Neural crest cell (in vitro differentiated cells): ENCODE measurements around the gene DNTTIP2. TPM values are rescaled to one million over a fixed set of nuclear protein-coding genes. Genes with fewer than 3 reads are reported as not detected.
"Not testable (repeated sequence)": the region's sequence is repeated elsewhere in the genome, so short reads cannot be mapped to it uniquely, and the experiment has no call there.

Experiments
- DNase-seq: peaks from one replicate; pipeline ENCODE4 v3.0.0; 2021; ENCODE audit warnings: low read depth, mixed read lengths, low spot score
- H3K27ac Mint-ChIP-seq: one replicate; pipeline ENCODE4 v1.8.0; 2021; ENCODE audit warnings: mild to moderate bottlenecking, mixed read lengths; ENCODE audit not compliant: unreplicated experiment
- H3K27me3 Mint-ChIP-seq: 2 replicates; pipeline ENCODE4 v1.8.0; 2021; ENCODE audit warnings: low read depth, mild to moderate bottlenecking, mixed read lengths
- H3K36me3 Mint-ChIP-seq: 2 replicates; pipeline ENCODE4 v1.8.0; 2021; ENCODE audit warnings: low read depth, mild to moderate bottlenecking, mixed read lengths
- H3K4me1 Mint-ChIP-seq: 2 replicates; pipeline ENCODE4 v1.8.0; 2021; ENCODE audit warnings: mixed read lengths
- H3K4me3 Mint-ChIP-seq: one replicate; pipeline ENCODE4 v1.8.0; 2021; ENCODE audit warnings: mild to moderate bottlenecking, mixed read lengths
- H3K9me3 Mint-ChIP-seq: 2 replicates; pipeline ENCODE4 v1.8.0; 2021; ENCODE audit warnings: mixed read lengths
- CTCF ChIP-seq: fragments of 200-600 bp; sonication (generic); conservative IDR thresholded peaks from 2 replicates; pipeline ENCODE4 v1.5.0; 2021; ENCODE audit warnings: antibody characterized with exemption, mild to moderate bottlenecking
- total RNA-seq: library from RNA; stranded (reverse); gene quantifications from 2 replicates; pipeline ENCODE4 v1.2.1, GENCODE V29; 2021

Gene DNTTIP2
- total RNA-seq, 1 donor from 2014 or later, result 65.0 TPM

- no peak for DNase-seq
- Mint-ChIP-seq H3K4me1 (peaks cover 25% of the 10 kb centered on the region), H3K9me3 (no peaks in the 10 kb centered on the region), H3K27me3 (no peaks in the 10 kb centered on the region), H3K27ac (no peak overlapping the region), H3K36me3 (peaks cover 13% of the 10 kb centered on the region), H3K4me3 (peak overlapping the region; percentile 38)
- peak; percentile 81 for TF ChIP-seq CTCF
Observed at GRCh38 chr1:93874025-93874651, 4.9 kb downstream of the DNTTIP2 start.

- Mint-ChIP-seq H3K9me3 (no peaks in the 10 kb centered on the region), H3K36me3 (peaks cover 19% of the 10 kb centered on the region), H3K4me1 (peaks cover 9% of the 10 kb centered on the region), H3K27ac (no peak overlapping the region), H3K4me3 (no peak overlapping the region), H3K27me3 (no peaks in the 10 kb centered on the region)
- TF ChIP-seq CTCF, result no peak
- DNase-seq, result no peak
Observed at GRCh38 chr1:93871366-93871765, 7.6 kb downstream of the DNTTIP2 start.

GRCh38 chr1:93869653-93870052 lies 9.4 kb downstream of the DNTTIP2 start:
- H3K9me3 Mint-ChIP-seq, result no peaks in the 10 kb centered on the region
- peaks cover 17% of the 10 kb centered on the region for H3K36me3 Mint-ChIP-seq
- H3K4me1 Mint-ChIP-seq, result peaks cover 5% of the 10 kb centered on the region
- no peak overlapping the region for H3K27ac Mint-ChIP-seq
- no peak overlapping the region for H3K4me3 Mint-ChIP-seq
- H3K27me3 Mint-ChIP-seq, result no peaks in the 10 kb centered on the region
- no peak for DNase-seq
- no peak for TF ChIP-seq CTCF

GRCh38 chr1:93868492-93868891 lies 10.5 kb downstream of the DNTTIP2 start:
- DNase-seq, H3K4me1 Mint-ChIP-seq, H3K27ac Mint-ChIP-seq, H3K4me3 Mint-ChIP-seq, H3K9me3 Mint-ChIP-seq, H3K27me3 Mint-ChIP-seq: not testable (repeated sequence)
- H3K36me3 Mint-ChIP-seq, result peaks cover 10% of the 10 kb centered on the region

- no peaks in the 10 kb centered on the region for H3K9me3 Mint-ChIP-seq
- H3K27me3 Mint-ChIP-seq, result peaks cover 14% of the 10 kb centered on the region
- no peak overlapping the region for H3K27ac Mint-ChIP-seq
- peaks cover 8% of the 10 kb centered on the region for H3K36me3 Mint-ChIP-seq
- no peaks in the 10 kb centered on the region for H3K4me1 Mint-ChIP-seq
- no peak overlapping the region for H3K4me3 Mint-ChIP-seq
- no peak for TF ChIP-seq CTCF
- DNase-seq, result no peak
Observed at GRCh38 chr1:93865253-93865652, 13.8 kb downstream of the DNTTIP2 start.

- H3K4me3 Mint-ChIP-seq, result no peak overlapping the region
Observed at GRCh38 chr1:93864175-93864574, 14.8 kb downstream of the DNTTIP2 start.

GRCh38 chr1:93857653-93858052 lies 21.4 kb downstream of the DNTTIP2 start:
- H3K36me3 Mint-ChIP-seq, DNase-seq, H3K4me1 Mint-ChIP-seq, H3K27ac Mint-ChIP-seq, H3K4me3 Mint-ChIP-seq: not testable (repeated sequence)
- peaks cover 17% of the 10 kb centered on the region for H3K27me3 Mint-ChIP-seq
- peaks cover 16% of the 10 kb centered on the region for H3K9me3 Mint-ChIP-seq

More at GRCh38 chr1:93864175-93864574, 14.8 kb downstream of the DNTTIP2 start:
- no peak for TF ChIP-seq CTCF
- DNase-seq, result no peak
- H3K27me3 Mint-ChIP-seq, result peaks cover 18% of the 10 kb centered on the region
- no peaks in the 10 kb centered on the region for H3K4me1 Mint-ChIP-seq
- H3K36me3 Mint-ChIP-seq, result peaks cover 7% of the 10 kb centered on the region
- no peak overlapping the region for H3K27ac Mint-ChIP-seq
- peaks cover 5% of the 10 kb centered on the region for H3K9me3 Mint-ChIP-seq

GRCh38 chr1:93855983-93856382 lies 23.0 kb downstream of the DNTTIP2 start:
- not testable (repeated sequence) for DNase-seq, H3K4me1 Mint-ChIP-seq, H3K36me3 Mint-ChIP-seq, H3K27ac Mint-ChIP-seq, H3K4me3 Mint-ChIP-seq
- Mint-ChIP-seq H3K9me3 (peaks cover 16% of the 10 kb centered on the region), H3K27me3 (peaks cover 10% of the 10 kb centered on the region)
